ENCODE results near the gene NEBL. TPM values are rescaled to one million over a fixed set of nuclear protein-coding genes. Genes with fewer than 3 reads are reported as not detected.

NEBL gene
- total and polyA plus RNA-seq, 9 of the 15 experiments (the other 6 are each of a cell fraction or from before 2014, with no cell fraction given) = 0.82 to 14.6 (median 9.8) TPM

DNA sequence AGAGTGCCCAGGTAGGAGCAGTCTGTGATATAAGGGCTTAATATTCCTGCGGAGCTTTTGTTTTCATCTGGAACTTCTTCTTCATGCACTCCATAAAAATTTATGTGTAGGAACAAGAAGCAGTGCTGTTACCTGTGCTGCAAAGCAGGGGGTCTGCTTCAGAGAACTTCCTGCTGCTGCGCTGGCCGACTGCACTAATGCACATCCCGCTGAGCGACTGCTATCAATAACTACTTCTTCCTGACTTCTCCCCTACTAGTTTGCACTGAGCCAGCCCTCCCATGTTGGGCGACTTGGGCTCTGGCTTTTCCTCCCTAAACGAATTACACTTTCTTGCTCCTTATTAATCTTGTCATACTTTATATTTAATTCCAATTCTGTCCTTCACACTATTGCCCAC is 150.3 kb downstream of the NEBL start:
- no peak for DNase-seq (ENCODE audit: extremely low read depth in 1 of 4, low spot score in 3 of 4)
- FAIRE-seq = no peak
- H2AFZ ChIP-seq (ENCODE audit: low read depth, low read length) = no peak overlapping the region
- H3K9me1 ChIP-seq (ENCODE audit: control insufficient read depth, insufficient read depth, low read length) = no peaks in the 10 kb centered on the region
- 4% methylated on average over 7 of the region's 7 CpGs for WGBS (ENCODE audit: insufficient coverage, low coverage, missing lambda C conversion rate)
- no peaks in the 10 kb centered on the region for H3K79me2 ChIP-seq (ENCODE audit: control insufficient read depth, insufficient read depth, low read length)
- no peaks in the 10 kb centered on the region for H3K4me1 ChIP-seq (replicated peaks in 1 of 2; ENCODE audit: control insufficient read depth in 2 of 2, insufficient read depth in 2 of 2, low read length in 2 of 2)
- no peaks in the 10 kb centered on the region for H3K9me3 ChIP-seq (replicated peaks; ENCODE audit: control insufficient read depth, insufficient read depth, low read depth, low read length)
- H3K36me3 ChIP-seq (ENCODE audit: control insufficient read depth, insufficient read depth, low read length) = no peaks in the 10 kb centered on the region
- ATAC-seq = no peak
- POLR2A ChIA-PET = no interaction called here
- no peaks in the 10 kb centered on the region for H3K27me3 ChIP-seq (ENCODE audit: control insufficient read depth in 2 of 2, insufficient read depth in 2 of 2, low read length in 2 of 2)
- TF ChIP-seq ZNF354B (CRISPR knock-in tag; IDR thresholded peaks at IDR 0.05) (no peak), NR3C1 (CRISPR knock-in tag; IDR thresholded peaks at IDR 0.05) (no peak), FOXA1 (IDR thresholded peaks at IDR 0.05; ENCODE audit: borderline replicate concordance) (no peak), ARID1B (IDR thresholded peaks at IDR 0.05) (no peak), ZNF197 (CRISPR knock-in tag; IDR thresholded peaks at IDR 0.05; ENCODE audit: low read depth) (no peak), EP300 (IDR thresholded peaks at IDR 0.05; ENCODE audit: low read length) (no peak), SLC30A9 (CRISPR knock-in tag; IDR thresholded peaks at IDR 0.05) (no peak), ZNF384 (IDR thresholded peaks at IDR 0.05; ENCODE audit: low read depth, low read length) (no peak), CBX8 (IDR thresholded peaks at IDR 0.05; ENCODE audit: borderline replicate concordance, extremely low read depth, low read depth, low read length, poor library complexity, severe bottlenecking) (no peak), PHB2 (IDR thresholded peaks at IDR 0.05; ENCODE audit: low read depth) (no peak), CSDE1 (IDR thresholded peaks at IDR 0.05) (no peak), PCBP1 (IDR thresholded peaks at IDR 0.05; ENCODE audit: low read depth, low read length, poor library complexity, severe bottlenecking) (no peak), FOXK1 (CRISPR knock-in tag; IDR thresholded peaks at IDR 0.05; ENCODE audit: borderline replicate concordance) (no peak)
- TF ChIP-seq, protein P1, sequence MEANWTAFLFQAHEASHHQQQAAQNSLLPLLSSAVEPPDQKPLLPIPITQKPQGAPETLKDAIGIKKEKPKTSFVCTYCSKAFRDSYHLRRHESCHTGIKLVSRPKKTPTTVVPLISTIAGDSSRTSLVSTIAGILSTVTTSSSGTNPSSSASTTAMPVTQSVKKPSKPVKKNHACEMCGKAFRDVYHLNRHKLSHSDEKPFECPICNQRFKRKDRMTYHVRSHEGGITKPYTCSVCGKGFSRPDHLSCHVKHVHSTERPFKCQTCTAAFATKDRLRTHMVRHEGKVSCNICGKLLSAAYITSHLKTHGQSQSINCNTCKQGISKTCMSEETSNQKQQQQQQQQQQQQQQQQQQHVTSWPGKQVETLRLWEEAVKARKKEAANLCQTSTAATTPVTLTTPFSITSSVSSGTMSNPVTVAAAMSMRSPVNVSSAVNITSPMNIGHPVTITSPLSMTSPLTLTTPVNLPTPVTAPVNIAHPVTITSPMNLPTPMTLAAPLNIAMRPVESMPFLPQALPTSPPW (CRISPR knock-in tag; IDR thresholded peaks at IDR 0.05) = no peak
- TF ChIP-seq, protein P2, sequence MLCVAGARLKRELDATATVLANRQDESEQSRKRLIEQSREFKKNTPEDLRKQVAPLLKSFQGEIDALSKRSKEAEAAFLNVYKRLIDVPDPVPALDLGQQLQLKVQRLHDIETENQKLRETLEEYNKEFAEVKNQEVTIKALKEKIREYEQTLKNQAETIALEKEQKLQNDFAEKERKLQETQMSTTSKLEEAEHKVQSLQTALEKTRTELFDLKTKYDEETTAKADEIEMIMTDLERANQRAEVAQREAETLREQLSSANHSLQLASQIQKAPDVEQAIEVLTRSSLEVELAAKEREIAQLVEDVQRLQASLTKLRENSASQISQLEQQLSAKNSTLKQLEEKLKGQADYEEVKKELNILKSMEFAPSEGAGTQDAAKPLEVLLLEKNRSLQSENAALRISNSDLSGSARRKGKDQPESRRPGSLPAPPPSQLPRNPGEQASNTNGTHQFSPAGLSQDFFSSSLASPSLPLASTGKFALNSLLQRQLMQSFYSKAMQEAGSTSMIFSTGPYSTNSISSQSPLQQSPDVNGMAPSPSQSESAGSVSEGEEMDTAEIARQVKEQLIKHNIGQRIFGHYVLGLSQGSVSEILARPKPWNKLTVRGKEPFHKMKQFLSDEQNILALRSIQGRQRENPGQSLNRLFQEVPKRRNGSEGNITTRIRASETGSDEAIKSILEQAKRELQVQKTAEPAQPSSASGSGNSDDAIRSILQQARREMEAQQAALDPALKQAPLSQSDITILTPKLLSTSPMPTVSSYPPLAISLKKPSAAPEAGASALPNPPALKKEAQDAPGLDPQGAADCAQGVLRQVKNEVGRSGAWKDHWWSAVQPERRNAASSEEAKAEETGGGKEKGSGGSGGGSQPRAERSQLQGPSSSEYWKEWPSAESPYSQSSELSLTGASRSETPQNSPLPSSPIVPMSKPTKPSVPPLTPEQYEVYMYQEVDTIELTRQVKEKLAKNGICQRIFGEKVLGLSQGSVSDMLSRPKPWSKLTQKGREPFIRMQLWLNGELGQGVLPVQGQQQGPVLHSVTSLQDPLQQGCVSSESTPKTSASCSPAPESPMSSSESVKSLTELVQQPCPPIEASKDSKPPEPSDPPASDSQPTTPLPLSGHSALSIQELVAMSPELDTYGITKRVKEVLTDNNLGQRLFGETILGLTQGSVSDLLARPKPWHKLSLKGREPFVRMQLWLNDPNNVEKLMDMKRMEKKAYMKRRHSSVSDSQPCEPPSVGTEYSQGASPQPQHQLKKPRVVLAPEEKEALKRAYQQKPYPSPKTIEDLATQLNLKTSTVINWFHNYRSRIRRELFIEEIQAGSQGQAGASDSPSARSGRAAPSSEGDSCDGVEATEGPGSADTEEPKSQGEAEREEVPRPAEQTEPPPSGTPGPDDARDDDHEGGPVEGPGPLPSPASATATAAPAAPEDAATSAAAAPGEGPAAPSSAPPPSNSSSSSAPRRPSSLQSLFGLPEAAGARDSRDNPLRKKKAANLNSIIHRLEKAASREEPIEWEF (CRISPR knock-in tag; IDR thresholded peaks at IDR 0.05) = no peak
- no peak overlapping the region for H3K4me3 ChIP-seq
- H3K27ac ChIP-seq (ENCODE audit: extremely low read depth, low read depth, low read length) = no peak overlapping the region
- no peaks in the 10 kb centered on the region for H4K20me1 ChIP-seq (replicated peaks; ENCODE audit: control insufficient read depth, insufficient read depth, low read length)
- no TSS peak for BruUV-seq (replicated peaks)
- CTCF ChIA-PET (ENCODE audit: low intra/inter-chr PET ratio) = no interaction called here
- intact Hi-C loops (cut with micrococcal nuclease) = no loop called here
- in situ Hi-C loops (cut with MboI) = no loop called here
- no peak overlapping the region for H3K9ac ChIP-seq (ENCODE audit: insufficient read depth in 1 of 2, low read depth in 2 of 2, low read length in 2 of 2)
- H3K4me2 ChIP-seq (ENCODE audit: insufficient read depth, low read length) = no peak overlapping the region
